ENCODE results near the gene SYMPK.
"Not testable (repeated sequence)": the region's sequence is repeated elsewhere in the genome, so short reads cannot be mapped to it uniquely, and the experiment has no call there.

SYMPK gene

DNA sequence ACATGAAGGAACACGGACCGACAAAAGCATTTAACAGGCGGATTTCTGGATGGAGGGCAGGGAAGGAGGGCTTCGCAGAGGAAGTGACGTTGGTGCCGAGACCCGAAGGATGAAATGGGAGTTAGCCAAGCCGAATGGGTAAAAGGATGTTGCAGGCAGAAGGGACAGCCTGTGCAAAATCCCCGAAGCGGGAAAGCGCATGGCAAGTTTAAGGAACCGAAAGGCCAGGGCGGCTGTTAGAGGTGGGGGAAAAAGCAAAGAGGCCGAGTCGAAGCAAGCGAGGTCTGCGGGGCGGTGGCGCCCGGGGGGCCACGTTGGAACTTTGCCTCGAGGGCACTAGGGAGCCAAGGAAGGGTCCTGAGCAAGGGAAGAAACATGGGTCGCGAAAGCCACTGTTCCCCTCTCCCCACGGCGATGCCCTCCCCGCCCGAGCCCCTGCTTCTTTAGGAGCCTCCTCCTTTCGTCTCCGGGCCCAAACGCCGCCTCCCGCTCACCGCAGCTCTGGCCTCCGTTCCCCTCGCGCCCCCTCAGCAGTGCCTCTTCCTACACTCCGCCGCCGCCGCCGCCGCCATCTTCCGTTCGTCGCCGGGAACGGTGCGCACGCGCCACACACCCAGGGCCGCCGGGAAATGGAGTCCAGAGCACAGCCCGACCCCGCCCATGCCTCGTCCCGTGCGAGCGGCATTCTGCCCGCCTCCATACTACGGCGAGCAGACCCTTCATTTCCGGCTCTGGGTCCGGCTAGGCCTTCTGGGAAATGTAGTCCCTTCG lies at the start of gene SYMPK:
TSS of gene SYMPK (minus strand) at position 584 of the 771 bp plus-strand sequence. CDS start 8,652 bp downstream, outside the sequence.
- peak; percentile 99 for DNase-seq

DNA sequence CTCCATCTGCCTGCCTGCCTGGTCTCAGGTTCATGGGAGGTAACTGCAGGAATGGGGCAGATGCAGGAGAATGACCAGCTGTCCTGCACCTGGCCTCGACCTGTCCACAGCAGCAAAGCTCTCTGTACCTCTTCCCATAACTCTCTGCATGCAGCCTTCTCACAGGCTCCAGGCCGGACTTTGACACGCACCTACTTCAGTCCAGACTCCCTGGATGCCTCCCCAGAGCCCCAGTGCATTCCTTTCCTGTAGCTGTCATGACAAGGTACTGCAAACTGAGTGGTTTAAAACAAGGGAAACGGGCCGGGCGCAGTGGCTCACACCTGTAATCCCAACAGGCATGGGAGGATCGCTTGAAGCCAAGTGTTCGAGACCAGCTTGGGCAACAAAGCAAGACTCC lies 48.3 kb upstream of the SYMPK start:
- no peak for DNase-seq

DNA sequence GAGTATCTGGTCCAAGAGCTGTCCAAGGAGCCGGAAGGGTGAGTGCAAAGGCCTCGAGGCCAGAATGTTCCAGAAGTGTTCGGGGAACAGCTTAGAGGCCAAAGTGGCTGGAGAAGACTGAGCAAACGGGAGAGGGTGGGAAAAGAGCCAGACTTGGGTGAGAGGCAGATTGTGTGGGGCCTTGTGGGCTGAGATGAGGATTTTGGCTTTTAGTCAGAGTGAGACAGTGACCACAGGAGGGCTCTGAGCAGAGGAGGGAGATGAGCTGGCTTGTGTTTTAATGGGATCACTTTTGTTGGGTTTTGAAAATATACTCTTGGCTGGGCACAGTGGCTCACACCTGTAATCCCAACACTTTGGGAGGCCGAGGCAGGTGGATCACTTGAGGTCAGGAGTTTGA lies 46.0 kb upstream of the SYMPK start:
- DNase-seq = no peak

DNA sequence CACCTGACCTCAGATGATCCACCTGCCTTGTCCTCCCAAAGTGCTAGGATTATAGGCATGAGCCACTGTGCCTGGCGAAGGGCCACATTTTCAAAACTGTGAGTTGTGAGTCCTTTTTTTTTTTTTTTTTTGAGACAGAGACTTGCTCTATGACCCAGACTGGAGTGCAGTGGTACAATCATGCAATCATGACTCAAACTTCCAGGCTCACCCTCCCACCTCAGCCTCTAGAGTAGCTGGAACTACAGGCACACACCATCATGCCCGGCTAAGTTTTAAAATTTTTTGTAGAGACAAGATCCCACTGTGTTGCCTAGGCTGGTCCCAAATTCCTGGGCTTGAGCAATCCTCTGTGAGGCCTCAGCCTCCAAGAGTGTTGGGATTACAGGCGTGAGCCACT lies 43.3 kb upstream of the SYMPK start:
- DNase-seq = no peak

DNA sequence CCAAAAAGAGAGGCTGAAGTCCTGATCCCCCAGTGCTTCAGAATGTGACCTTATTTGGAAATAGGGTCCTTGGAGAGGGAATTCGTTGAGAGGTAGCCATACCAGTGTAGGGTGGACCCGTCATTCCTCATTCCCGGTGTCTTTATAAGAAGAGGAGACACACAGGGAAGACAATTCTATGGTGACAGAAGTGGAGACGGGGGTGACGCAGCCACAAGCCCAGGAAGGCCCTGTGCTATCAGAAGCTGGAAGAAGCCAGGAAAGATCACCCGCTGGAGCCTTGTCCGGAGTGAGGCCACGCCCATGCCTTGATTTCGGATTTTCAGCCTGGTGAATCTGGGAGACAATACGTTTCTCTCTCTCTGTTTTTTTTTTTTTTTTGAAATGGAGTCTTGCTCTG lies 42.1 kb upstream of the SYMPK start:
- DNase-seq = no peak

DNA sequence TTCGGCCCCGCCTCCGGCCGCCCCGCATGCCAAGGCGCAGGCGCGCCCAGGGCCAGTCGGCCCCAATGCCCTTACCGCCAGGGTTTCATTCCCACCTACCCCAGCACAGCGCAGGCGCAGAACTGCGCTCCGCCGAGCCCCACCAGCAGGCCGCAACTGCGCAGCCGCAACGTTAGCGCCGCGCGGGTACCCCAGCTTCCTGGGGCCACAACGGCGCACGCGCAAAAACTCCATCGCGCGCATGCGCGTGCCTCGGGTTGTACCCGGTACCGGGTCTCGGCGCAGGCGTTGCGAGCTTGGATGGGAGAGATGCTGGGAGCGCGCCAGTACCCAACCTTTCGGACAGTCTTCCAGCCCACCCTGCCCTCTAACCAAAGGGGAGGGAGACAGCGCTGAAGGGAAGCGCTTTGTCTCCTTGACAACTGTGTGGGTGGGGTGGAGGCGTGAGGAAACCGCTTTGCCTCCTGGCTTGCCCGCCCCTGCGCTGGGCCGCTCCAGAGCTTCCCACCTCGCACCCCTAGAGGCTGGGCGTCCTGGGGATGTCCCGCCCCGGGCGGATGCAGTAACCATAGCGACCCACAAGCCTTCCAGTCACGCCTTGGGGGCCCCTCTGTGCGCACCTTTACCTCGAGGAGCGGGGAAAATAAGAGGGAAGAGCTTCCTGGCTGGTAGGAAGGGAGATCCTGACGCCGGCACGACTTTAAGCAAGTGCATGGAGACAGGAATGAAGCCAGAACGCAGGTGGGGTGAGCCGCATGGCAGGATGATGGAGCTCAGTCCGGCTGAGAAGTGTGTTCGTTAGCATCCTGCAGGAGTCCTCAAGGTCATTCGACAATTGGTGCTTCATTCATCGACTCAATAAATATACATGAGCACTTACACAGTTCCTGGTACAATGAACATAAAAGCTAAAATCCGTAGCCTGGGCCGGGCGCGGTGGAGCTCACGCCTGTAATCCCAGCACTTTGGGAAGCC lies 40.0 kb upstream of the SYMPK start:
- peak; percentile 100 for DNase-seq

DNA sequence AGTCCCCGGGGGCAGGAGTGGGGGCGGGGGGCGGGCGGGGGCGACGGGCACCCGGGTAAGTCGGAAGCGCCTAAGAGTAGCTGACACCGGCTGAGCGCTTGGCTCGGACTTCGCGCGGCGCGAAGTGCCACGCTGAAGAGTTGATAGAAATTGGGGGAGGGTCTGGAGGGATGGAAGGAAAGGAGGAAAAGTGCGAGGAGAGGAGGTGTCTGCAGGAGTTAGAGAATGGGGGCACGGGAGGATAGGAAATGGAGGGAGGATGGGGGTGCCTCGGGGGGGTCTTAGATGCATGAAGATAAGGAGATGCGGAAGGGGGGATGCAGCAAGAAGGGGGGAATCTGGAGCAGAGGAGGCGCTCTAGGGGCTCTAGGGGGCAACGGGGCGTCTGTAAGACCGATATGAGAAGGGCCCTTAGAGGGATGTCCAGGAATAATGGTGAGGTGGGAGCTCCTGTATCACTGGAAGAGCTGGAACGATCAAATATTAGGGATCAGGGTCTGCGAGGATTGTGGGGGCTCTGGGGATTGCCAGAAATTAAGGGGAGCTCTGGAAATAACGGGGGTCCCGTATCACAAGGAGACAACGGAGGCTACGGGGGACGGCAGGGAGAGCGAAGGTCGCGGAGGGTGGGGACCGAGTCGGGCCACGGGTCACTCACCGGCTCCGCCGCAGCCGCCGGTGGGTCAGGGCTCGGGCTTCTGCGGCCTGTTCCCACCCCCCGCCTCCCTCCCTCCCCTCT lies 39.1 kb upstream of the SYMPK start, which contains the start of gene MYPOP:
TSS of gene MYPOP (minus strand) at position 702 of the 739 bp plus-strand sequence. CDS start 840 bp downstream, outside the sequence.
- no peak for DNase-seq

DNA sequence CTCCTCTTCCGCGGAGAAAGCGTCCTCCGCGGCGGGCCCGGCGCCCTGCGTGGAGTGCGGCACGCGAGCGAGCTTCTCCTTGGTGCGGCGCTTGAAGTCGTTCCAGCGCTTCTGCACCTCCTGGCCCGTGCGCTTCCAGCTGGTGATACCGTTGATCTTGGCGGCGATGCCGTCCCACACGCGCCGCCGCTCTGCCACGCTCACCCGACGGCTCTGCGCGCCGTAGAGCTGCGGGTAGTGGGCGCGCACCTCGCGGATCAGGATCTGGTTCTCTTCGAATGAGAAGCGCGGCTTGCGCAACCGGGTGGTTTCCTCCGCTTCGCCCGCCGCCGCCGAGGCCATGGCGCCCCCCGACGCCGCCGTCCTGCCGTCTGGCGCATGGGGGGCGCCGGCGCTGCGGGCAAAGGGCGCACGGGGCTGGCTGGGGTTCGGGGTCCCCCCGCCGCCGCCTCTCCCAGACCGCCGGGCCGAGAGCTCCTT lies 38.5 kb upstream of the SYMPK start:
- no peak for DNase-seq

DNA sequence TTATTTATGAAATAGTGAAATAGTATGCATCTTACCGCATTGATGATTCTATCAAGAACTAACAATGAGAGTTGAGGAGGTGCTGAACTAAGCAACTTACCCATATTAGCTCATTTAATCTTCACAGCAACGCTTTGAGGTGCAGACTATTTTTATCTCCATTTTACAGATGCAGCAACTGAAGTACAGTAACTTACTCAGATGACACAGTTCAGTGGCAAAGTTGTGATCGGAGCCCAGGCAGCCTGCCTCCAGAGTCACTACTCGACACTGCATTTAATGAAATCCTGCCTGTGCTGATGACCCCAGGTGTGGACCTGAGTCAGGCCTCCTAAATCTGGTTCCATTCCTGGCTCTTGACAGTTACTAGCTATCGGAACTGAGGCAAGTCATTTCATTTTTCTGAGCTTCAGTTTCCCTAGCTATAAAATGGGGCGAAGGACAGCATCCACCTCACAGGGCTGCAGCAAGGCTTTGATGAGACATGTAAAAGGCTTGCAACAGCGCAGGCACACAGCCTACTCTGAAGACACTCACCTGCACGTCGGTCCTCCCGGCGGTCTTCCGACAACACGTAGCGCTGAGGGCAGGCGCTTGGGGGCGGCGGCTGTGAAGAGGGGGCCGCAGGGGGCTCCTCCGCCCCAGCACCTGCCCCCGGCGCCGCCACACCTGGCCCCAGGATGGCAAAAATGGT lies 37.9 kb upstream of the SYMPK start:
- DNase-seq = no peak

DNA sequence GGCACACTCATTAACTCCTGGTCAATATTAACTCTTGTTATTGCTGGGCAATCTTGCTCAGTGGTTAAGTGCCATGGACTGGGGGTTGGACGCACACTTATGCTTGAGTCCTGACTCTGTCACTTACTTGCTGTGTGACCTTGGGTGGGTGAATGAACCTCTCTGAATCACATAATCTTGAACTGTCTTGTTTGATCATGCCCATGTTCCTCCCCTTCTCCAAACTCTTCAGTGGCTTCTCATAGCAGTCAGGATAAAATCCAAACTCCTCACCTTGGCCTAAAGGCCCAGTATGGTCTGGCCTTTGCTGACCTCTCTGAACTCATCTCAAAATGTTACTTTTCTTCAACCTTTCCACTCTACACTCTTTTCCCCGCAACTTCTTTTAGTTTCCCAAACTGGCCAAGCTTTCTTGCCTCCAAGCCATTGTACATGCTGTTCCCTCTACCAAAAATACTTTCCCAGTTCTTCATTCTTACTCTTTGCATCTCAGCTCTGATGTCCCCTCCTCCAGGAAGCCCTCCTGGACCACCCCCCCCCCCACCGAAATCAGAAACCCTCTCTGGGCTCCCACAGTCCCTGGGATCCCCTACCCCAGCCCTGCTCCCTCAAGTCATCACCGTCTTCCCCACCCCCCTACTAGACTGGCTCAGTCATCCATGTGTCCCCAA lies 37.1 kb upstream of the SYMPK start:
- no peak for DNase-seq

DNA sequence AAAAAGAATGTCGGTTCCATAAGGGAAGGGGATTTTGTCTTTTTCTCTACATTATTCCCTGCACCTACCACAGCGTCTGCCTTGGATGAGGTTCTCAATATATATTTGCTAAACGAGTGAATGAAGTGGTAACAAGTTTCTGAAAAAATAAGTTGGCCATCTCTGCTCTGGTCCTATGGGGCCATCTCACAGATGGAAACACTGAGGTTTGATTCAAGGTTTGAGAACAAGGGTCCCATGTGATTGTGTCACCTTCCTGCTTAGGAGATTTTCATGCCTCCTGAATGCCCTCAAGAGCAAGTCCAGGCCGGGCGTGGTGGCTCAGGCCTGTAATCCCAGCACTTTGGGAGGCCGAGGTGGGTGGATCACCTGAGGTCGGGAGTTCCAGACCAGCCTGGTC lies 36.3 kb upstream of the SYMPK start:
- DNase-seq = no peak

DNA sequence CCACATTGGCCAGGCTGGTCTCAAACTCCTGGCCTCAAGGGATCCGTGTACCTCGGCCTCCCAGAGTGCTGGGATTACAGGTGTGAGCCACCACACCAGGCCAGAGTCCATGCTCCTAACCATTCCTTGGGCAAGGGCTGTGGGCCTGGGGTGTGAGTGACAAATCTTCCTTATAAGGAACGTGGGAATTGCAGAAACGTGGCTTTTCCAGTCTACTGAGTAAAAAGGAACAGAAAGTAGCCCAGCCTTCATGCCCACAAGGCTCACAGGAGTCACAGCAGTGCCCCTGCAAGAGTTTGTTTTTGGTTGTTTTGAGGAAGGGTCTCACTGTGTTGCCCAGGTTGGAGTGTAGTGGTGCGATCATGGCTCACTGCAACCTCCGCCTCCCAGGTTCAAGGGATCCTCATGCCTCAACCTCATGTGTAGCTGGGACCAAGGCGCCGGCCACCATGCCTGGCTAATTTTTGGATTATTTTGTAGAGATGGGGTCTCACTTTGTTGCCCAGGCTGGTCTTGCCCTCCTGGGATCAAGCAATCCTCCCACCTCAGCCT lies 34.4 kb upstream of the SYMPK start:
- no peak for DNase-seq

DNA sequence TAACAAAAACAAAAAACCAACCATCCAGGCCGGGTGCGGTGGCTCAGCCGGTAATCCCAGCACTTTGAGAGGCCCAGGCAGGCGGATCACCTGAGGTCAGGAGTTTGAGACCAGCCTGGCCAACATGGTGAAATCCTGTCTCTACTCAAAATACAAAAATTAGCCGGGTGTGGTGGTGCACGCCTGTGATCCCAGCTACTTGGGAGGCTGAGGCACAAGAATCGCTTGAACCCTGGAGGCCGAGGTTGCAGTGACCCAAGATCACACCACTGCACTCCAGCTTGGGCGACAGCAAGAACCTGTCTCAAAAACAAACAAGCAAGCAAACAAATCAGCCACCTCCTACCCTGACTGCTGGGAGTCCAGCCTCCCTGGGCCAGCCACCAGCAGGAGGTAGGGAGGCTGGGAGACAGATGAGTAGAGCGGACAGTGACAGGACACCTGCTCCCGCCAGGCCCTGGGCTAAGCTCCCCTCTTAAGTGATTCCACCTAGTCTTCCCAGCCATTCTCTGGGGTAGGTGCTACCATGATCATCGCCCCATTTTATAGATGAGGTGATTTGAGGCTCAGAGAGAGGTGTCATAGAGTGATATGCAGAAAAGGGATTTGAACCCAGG lies 33.1 kb upstream of the SYMPK start:
- DNase-seq = not testable (repeated sequence)

DNA sequence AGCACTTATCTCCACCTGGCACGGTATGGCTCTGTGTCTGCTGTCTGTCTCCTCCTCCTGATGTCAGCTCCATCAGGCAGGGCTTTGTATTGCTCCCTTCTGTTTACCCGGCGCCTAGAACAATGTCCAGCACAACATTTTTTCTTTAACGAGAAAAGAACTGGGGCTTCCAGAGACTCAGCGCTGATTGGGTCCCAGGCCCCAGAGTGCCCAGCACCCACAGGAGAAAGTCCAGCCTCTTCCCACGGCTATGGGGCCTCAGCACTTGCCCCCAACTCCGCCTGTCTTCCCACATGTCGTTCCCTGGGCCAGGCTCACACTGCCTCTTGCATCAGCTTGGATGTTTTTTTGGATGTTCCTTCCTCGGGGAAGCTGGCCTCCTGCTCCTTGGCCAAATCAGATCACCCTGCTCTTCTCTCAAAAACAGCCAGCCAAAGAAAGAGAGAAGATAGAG lies 32.6 kb upstream of the SYMPK start:
- no peak for DNase-seq

DNA sequence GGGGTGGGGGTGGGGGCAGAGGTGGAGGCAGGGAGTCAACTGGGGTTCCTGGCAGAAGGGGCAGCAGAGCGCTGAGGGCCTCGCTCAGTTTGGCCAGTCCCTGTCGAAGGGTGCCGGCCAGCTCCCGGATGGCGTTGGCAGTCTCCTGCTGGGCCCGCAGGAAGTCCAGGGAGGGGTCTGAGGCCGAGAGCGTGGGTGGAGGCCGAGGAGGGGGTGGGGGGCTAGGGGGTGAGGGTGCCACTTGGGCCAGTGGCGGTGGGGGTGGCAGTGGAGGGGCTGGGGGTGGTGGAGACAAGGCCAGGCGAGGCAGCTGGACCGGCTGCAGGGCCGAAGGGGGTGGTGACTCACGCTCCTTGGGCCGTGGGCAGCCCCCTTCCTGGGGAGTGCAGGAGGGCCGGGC lies 27.9 kb upstream of the SYMPK start:
- no peak for DNase-seq

DNA sequence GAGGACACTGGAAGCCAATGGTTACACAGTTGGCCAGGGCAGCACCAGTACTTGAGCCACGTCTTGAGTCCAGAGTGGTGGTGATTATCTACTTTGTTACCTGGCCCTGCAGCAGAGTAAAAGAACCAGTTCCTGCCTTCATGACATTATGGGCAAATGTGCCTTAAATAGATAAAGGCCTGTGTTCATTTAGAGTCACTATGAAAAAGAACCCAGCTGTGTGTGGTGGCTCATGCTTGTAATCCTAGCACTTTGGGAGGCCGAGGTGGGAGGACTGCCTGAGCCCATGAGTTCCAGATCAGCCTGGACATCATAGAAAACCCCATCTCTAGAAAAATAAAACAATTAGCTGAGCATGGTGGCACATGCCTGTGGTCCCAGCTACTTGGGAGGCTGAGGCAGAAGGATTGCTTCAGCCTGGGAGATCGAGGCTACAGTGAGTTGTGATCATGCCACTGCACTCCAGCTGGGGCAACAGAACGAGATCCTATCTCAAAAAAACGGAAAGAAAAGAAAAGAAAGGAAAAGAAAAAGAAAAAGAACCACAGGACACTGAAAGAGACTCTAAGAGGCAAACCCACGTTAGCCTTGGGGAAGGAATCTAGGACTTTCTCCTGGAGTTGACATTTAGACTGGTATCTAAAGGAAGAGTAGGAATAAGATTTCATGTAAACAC lies 26.4 kb upstream of the SYMPK start:
- no peak for DNase-seq

DNA sequence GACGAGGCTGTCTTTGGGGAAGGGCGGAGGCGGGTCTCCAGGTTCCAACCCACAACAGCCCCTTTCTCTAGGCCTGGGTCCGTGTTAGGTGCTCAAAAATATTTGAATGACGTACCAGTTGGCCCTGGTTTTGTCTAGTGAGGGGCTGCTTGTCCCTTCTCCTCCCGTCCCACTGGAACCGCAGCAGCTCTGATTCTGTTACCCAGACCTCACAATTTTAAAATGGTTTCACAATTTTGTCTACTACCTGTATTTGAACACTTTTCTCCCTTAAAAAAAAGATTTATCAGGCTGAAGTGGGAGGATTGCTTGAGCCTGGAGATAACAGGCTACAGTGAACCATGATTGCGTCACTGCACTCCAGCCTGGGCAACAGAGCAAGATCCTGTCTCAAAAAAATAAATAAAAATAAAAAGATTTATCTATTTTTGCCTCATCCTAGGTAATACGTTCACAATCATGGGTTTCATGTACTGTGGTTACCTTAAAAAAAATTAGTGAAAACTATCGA lies 24.3 kb upstream of the SYMPK start:
- no peak for DNase-seq

DNA sequence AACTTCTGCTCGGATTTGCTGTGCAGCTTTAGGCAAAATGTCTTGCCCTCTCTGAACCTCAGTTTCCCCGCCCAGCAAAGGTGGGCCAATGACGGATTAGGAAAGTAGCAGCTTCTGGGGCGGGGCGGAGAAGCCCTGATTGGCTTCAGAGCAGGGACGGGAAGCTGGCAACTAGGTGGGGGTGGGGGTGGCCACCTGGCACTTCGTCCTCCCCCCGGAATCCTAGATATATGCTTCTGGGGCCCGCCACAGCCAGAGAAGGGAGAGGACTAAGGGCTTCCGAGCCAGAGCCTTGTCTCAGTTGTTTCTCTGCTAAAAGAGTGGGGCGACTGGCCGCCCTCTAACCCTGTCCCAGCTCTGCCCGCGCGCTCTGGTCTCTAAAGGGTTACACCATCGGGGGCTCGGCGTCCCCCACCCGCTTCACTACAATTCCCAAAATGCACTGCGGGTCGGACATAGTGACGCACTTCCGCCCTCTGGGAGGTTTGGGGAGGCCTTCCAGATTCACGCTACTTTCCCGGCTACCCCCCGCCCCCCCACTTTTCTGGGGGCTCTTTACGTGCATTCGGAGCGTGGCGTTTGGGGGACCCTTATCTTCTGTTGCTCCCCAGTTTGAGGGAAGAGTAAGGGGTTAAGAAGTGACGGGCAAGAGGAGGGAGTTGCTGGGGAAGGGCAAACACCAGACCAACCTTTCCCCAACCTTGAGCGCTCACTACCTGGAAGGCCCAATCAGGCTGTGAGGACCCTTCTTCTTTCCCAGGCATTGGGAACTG lies 23.7 kb upstream of the SYMPK start:
- DNase-seq = peak; percentile 96

Data from right forelimb (tissue), 1 donor.